Right ventricle myocardium superior (tissue), 1 donor: ENCODE measurements around the gene TRAPPC11. TPM values are rescaled to one million over a fixed set of nuclear protein-coding genes. Genes with fewer than 3 reads are reported as not detected.

Source experiments
- ATAC-seq: fragments of 200-7000 bp; cut with Tn5 transposase; one replicate; pipeline ENCODE4 v1.9.1; 2020; ENCODE audit warnings: mild to moderate bottlenecking; ENCODE audit not compliant: poor library complexity
- DNase-seq: peaks from one replicate; pipeline ENCODE4 v3.0.0-alpha.2; 2020
- intact Hi-C: fragments of 100-400 bp; cut with DNase I; formaldehyde crosslinking; loops from one replicate; pipeline ENCODE4 v1.11.2; 2022
- total RNA-seq: library from RNA; stranded (reverse); fragmentation: NEBNext Ultra II Directional; extraction: Animal tissue kit (Norgen Biotek cat#: 25700); gene quantifications from one replicate; pipeline ENCODE4 v1.2.1, GENCODE V29; 2021
- donor health status: DM: no; HTN: yes; CAD: no; lungs with severe emphysema.

TRAPPC11 gene
- total RNA-seq, 1 donor from 2014 or later = 16.1 TPM

DNA sequence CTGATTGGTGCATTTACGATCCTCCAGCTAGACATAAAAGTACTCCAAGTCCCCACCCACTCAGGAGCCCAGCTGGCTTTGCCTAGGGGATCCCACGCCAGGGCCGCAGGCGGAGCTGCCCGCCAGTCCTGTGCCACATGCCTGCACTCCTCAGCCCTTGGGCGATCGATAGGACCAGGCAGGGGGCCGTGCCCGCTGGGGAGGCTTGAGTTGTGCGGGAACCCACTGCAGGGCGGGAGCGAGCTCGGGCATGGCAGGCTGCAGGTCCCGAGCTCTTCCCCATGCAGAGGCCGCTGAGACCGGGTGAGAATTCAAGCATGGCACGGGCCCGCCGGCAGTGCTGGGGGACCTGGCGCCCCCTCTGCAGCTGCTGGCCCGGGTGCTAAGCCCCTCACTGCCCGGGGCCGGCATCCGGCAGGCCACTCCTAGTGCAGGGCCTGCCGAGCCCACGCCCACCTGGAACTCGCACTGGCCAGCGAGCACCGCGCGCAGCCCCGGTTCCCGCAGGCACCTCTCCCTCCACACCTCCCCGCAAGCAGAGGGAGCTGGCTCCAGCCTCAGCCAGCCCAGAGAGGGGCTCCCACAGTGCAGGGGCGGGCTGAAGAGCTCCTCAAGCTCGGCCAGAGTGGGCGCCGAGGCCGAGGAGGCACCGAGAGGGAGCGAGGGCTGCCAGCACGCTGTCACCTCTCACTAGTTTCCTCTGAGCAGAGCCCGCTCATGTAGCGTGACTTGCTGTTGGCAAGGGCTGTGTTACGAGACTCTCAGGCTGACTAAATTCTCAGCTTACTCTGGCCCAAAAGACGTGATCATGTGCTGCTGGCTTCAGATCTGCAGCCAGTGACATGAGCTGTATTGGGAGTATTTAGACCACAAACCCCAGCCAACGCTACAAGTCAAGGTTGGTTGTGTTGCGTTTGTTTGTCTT, 87.5 kb downstream of the TRAPPC11 start:
- DNase-seq (no peak), ATAC-seq (peak; percentile 51)
- intact Hi-C loops = no loop called here

DNA sequence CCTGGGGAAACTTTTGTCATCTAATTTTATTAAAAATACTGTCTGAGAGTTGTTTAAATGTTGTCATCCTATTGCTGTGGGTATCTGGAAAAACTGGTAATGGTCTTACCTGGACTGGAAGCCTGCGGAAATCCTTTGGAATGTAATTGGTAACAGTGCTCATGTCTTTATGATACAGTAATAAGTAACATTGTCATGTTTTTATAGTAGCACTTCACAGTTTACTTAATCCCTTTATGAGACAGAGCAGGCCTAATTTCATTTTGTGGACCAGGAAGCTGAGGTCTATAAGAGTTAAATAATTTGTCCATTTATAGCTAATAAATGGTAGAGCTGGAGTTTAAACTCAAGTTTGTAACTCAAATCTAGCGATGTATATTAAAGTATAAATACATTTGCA, 88.3 kb downstream of the TRAPPC11 start:
- DNase-seq (no peak), ATAC-seq (no peak)
- intact Hi-C loops = no loop called here

DNA sequence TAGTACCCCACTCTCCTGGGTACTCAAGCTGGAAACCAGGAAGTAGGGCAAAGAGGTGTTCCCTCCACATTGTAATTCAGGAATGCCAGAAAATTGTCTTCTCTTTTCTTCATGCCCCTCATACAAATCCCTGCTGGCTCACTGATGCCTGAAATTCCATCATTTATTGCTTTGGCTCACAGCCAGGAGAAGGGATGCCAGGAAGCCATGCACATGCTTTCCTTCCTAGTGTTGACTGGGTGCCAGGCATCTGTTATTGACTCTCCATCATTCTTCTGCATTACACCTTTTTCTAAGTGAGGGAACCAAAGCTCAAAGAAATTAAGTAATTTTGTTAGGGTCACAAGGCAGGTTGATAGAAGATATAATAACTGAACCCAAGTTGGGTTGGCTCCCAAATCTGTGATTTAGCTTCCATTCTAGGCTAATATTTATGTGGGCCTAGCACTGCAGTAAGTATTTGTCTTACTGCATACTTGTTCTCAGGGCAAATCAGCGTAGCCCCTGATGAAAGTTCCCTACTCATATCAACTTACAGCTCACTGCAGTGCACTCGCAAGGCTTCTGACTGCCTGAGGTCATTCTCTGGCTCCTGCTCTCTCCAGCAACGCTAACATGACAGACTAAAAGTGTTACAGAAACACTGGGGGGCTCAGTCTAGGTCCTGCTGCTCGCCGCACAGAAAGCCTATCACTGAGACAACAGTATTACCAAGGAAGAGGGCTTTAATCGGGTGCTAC, 89.0 kb downstream of the TRAPPC11 start:
- ATAC-seq (peak; percentile 45), DNase-seq (no peak)
- intact Hi-C loops = no loop called here

DNA sequence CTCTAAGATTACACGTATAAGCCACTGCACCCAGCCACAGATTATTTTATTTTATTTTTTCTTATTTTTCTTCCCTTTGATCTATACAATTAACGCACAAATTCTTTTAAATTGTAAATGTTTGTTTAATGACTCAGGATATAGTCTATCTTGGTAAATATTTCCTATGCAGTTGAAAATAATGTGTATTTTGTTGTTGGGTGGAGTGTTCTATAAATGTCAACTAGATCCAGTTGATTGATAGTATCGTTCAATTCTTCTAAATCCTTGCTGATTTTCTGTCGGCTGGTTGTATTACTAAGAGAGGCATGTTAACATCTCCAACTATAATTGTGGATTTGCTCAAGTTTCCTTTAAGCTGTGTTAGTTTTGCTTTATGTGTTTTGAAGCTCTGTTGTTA, 92.0 kb downstream of the TRAPPC11 start:
- ATAC-seq (no peak), DNase-seq (no peak)
- intact Hi-C loops = no loop called here

DNA sequence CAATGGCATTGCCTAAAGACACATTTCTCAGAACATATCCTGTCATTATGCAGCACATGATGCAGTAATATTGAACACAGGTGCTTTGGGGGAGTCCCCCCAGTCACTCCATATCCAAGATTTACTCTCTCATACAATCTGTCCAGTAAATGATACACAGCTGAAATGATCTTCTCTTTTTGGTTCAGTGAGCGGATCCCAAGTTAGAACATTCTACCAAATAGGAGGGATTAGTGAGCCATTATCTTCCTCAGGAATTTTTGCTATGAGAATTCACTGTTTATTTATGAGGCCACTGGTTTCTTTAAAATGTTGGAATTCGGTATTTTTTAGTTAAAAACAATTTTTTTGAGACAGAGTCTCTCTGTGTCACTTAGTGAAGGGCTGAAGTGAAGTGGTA, 96.5 kb downstream of the TRAPPC11 start:
- ATAC-seq = no peak
- DNase-seq = no peak
- intact Hi-C loops = no loop called here

DNA sequence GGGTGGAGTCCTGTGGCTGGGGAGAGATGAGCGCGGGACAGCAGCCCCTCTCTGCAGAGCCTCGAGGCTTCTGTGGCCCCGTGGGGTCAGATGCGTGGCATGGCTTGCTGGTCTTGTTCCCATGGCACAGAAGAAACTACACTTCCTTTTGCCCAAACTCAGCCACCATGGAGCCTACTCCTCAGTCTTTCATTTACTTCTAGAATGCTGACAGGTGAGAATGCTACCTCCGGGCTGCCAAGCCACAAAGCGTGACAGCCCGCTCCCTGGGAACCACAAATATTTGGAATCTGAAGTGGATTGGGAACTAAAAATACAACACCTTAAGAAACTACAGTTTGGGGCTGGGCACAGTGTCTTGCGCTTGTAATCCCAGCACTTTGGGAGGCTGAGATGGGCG, 98.0 kb downstream of the TRAPPC11 start:
- intact Hi-C loops = no loop called here
- DNase-seq = no peak
- no peak for ATAC-seq

DNA sequence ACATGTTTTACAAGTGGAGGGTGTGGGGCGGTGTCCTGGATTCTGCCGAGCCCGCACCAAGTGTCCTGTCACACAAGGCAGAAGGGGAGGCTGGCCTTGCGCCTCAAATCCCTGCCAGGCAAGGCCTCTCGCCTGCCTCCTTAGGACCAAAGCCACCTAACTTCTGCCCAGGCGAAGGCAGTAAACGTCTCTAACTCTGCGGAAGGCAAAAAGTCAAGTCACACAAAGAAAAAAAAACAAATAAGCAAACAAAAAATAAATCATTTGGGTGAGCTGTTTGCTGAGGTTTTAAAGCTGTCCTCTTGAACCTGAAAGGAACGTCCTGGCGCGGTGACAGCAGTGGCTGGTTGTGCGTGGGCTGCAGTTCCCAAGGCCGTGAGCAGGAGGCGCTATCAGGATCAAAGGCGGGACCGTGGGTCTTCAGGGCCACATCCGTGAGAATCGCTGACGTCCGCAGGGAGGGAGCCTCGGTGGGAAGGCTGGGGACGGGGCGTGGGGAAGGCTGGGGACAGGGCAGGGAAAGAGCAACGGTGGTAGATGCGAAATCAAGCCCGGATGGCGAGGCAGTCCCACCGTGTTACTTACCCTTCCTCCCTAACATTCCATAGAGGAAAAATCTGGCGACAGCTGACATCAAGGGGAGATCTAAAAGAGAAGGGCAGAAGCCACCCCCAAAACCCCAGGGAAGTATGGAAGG, 99.1 kb downstream of the TRAPPC11 start:
- intact Hi-C loops = no loop called here
- DNase-seq (peak; percentile 82), ATAC-seq (peak; percentile 80)

DNA sequence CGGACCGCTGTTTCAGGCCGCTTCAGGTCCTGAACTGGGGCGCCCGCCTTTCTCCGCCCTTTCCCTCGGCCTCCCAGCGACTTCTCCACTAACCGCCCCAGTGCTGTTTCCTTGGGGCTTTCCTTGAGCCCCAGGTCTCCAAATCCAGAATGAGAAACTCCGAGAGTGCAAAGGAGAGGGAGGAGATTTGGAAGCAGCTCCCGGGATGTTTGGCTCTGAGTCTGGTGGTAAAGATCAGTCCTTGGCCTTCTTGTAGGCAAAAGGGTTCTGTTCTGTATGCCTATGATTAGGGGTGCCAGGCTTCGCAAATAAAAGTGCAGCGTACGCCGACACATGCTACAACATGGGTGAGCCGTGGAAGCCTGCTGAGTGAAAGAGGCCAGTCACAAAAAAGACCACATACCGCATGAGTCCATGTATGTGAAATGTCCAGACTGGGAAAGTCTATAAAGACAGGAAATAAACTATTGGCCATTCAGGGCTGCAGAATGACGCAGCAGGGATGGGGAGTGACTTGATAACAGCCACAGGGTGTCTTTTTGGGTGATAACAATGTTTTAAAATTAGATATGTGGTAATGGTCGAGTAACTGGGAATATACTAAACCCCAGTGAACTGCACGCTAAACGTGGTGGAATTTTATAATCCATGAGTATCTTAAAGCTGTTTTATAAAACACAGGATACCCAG, 99.8 kb downstream of the TRAPPC11 start:
- intact Hi-C loops = no loop called here
- DNase-seq (no peak), ATAC-seq (peak; percentile 61)

DNA sequence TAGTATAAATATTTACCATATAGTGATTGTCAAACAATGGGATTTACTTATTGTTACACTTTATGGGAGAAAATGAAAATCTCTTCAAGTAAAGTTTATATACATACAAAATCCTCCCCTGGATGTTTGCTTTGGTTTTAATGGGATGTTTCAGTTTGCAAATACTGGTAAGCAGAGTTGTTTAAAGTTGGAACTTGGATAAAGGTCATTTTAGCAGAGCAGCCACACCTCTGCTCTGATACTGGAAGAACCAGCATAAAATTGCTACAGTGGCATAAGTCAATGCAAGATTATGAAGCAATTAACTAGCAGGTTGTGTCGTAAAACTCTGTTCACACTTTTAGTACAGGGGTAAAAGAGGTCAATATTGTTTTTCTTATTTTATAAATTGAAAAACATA, 101.2 kb downstream of the TRAPPC11 start:
- ATAC-seq = no peak
- intact Hi-C loops = no loop called here
- no peak for DNase-seq

Other genes starting within 250 kb of the TRAPPC11 start
- 8.7 TPM for gene CDKN2AIP, start 214.7 kb upstream of the TRAPPC11 start, total RNA-seq
- 7.0 TPM for gene ING2, start 154.2 kb upstream of the TRAPPC11 start, total RNA-seq
- 15.1 TPM for gene RWDD4, start 108 bp upstream of the TRAPPC11 start, total RNA-seq
- gene STOX2, start 246.0 kb downstream of the TRAPPC11 start, total RNA-seq = 8.5 TPM